Heart right ventricle (tissue), 16 donors: ENCODE measurements around the gene ATP5F1B. TPM values are rescaled to one million over a fixed set of nuclear protein-coding genes. Genes with fewer than 3 reads are reported as not detected.

ENCODE experiments used
- ATAC-seq, 8 donors: fragments of 200-7000 bp; cut with Tn5 transposase; one replicate each; pipeline ENCODE4 v1.9.1; 2020; ENCODE audit warnings: mild to moderate bottlenecking in 8 of 8, moderate library complexity in 8 of 8, moderate number of reproducible peaks in 1 of 8
- DNase-seq, 2 donors: peaks; one replicate each; pipeline ENCODE4 v3.0.0-alpha.2; 2020
- H3K27ac ChIP-seq, 10 donors: fragments of 200-600 bp; sonication (generic) in 2 of 10; one replicate each; pipeline versions ENCODE4 v1.5.0 to v1.8.0; 2020 to 2022; ENCODE audit warnings: mild to moderate bottlenecking in 3 of 10
- H3K27me3 ChIP-seq, 7 donors: fragments of 200-600 bp; one replicate each; pipeline ENCODE4 v1.8.0; 2021 to 2022; ENCODE audit warnings: mild to moderate bottlenecking in 2 of 7
- H3K36me3 ChIP-seq, 9 donors: fragments of 200-600 bp; sonication (generic) in 1 of 9; one replicate each; pipeline versions ENCODE4 v1.5.0 to v1.8.0; 2020 to 2022; ENCODE audit warnings: mild to moderate bottlenecking in 2 of 9
- H3K4me1 ChIP-seq, 9 donors: fragments of 200-600 bp; sonication (generic) in 1 of 9; one replicate each; pipeline versions ENCODE4 v1.5.0 to v1.8.0; 2020 to 2022; ENCODE audit warnings: mild to moderate bottlenecking in 4 of 9
- H3K4me3 ChIP-seq, 10 donors: fragments of 200-600 bp; sonication (generic) in 2 of 10; one replicate each; pipeline versions ENCODE4 v1.5.0 to v1.8.0; 2020 to 2022; ENCODE audit warnings: mild to moderate bottlenecking in 7 of 10, moderate library complexity in 2 of 10
- H3K9me3 ChIP-seq, 11 donors: fragments of 200-600 bp in 10 of 11; sonication (generic) in 2 of 11; one replicate each; pipeline versions ENCODE4 v1.5.0 to v1.8.0; 2013 to 2022; ENCODE audit warnings: mild to moderate bottlenecking in 2 of 11, control low read depth in 1 of 11, moderate library complexity in 1 of 11
- WGBS, 2 donors: extraction: QIAGEN DNeasy Blood & Tissue Kit; methylation state at CpG; one replicate each; pipeline ENCODE4 v1.1.7; 2013; ENCODE audit warnings: inconsistent platforms in 1 of 2; 5-methylcytosine and 5-hydroxymethylcytosine counted together
- intact Hi-C, 10 donors: fragments of 100-400 bp; cut with DNase I; formaldehyde crosslinking; loops; one replicate each; pipeline versions ENCODE4 v1.11.1 to v1.14.2; 2022
- polyA plus RNA-seq, 2 donors: library from polyadenylated mRNA; stranded (reverse); fragments of 200-250 nt; gene quantifications; one replicate each; pipeline ENCODE4 v1.2.3, GENCODE V29; 2013
- total RNA-seq, 10 donors: library from RNA; stranded (reverse); fragmentation: NEBNext Ultra II Directional in 3 of 10; extraction: Animal tissue kit (Norgen Biotek cat#: 25700) in 3 of 10; gene quantifications; one replicate each; pipeline versions ENCODE4 v1.2.1 to v1.2.4, GENCODE V29; 2021 to 2023
- TF ChIP-seq, protein P1 (sequence below), 9 donors: fragments of 200-600 bp; sonication (generic) in 2 of 9; IDR thresholded peaks; one replicate each; pipeline versions ENCODE4 v1.5.0 to v1.8.0; 2021 to 2022; ENCODE audit warnings: antibody characterized with exemption in 9 of 9, mild to moderate bottlenecking in 5 of 9, moderate library complexity in 1 of 9
- donor health status: Arrhythmogenic right ventricular cardiomyopathy.
- donor health status: ischemic (EF 13 %, LVEDD 7.1; RV severe dilation, severe dysfunction).
- donor health status: healthy with polysubstance abuse.
- donor health status: DM: no; HTN: yes; CAD: no.
- donor health status: DM: no; HTN: no; CAD: no.
- donor health status: ischemic (EF 25% LVEDD 6.9; RV normal size, moderate dysfunction).
- donor health status: ischemic (EF 25% LVEDD 5.7; RV mildly dilated, moderate dysfunction).
- donor health status: healthy.
- donor health status: DM: yes; HTN: yes; CAD: no.
- donor health status: Ischemic cardiomyopathy.
- donor health status: ischemic (EF 35%, LVEDD 5.7; RV mildly dilated, moderate dysfunction).
- donor health status: nonischemic (EF 11% LVEDD 7.7; RV severe dilation, severe dysfunction).
- donor health status: DM: yes; HTN: yes; CAD: no.
- donor health status: PGD.
- donor health status: ischemic (EF 29% LVEDD 5.4; RV normal size, mild dysfunction).
- donor health status: nonischemic (EF 23%, LVEDD 6.1; RV moderate dilation, normal function).

The ATP5F1B gene
- total and polyA plus RNA-seq, 12 donors = 1,003 to 3,612 (median 3,231) TPM

GRCh38 chr12:56628671-56629458 lies 16.9 kb downstream of the ATP5F1B start:
- Histone ChIP-seq H3K4me3 (peak overlapping the region; percentile 65 to 100 (median 99)), H3K4me1 (peaks cover 29 to 82% (median 79%) of the 10 kb centered on the region in 9 donors), H3K9me3 (no peaks in the 10 kb centered on the region), H3K27me3 (no peaks in the 10 kb centered on the region), H3K27ac (peak overlapping the region; percentile 81 to 100 (median 96)), H3K36me3 (peaks cover 0 to 32% (median 0%) of the 10 kb centered on the region in 9 donors)
- DNase-seq (peak; percentile 65 to 70), ATAC-seq (peak in 7 of 8 donors; percentile 14 to 54 (median 42))
- intact Hi-C loops = loop anchor here in 1 of 10 donors (5.0 kb wide), 1 partner anchor 107 kb away; the partner anchor contains the start of gene RBMS2
- 0% methylated on average over 18 of the region's 18 CpGs for WGBS, 2 donors
- TF ChIP-seq, protein P1, sequence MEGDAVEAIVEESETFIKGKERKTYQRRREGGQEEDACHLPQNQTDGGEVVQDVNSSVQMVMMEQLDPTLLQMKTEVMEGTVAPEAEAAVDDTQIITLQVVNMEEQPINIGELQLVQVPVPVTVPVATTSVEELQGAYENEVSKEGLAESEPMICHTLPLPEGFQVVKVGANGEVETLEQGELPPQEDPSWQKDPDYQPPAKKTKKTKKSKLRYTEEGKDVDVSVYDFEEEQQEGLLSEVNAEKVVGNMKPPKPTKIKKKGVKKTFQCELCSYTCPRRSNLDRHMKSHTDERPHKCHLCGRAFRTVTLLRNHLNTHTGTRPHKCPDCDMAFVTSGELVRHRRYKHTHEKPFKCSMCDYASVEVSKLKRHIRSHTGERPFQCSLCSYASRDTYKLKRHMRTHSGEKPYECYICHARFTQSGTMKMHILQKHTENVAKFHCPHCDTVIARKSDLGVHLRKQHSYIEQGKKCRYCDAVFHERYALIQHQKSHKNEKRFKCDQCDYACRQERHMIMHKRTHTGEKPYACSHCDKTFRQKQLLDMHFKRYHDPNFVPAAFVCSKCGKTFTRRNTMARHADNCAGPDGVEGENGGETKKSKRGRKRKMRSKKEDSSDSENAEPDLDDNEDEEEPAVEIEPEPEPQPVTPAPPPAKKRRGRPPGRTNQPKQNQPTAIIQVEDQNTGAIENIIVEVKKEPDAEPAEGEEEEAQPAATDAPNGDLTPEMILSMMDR (IDR thresholded peaks at IDR 0.05) = no peak

DNA sequence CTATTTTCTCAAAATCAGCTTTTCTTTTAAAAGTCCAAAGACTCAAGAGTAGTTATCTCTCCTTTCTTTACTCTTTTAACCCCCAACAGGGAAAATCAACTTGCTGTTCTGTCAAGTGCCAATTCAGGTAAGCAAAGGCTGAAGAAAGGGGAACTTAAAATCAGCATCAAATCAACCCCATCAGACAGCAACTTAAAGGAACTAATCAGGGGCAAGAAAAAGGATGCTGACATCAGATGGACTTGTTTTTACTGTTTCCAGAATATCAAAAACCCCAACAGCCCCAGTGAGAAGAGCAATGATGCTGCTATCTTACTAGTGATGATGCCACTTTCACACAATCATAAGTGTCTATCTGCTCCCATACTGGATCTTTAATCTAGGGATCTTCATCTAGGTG lies 19.1 kb downstream of the ATP5F1B start:
- Histone ChIP-seq H3K27ac (peak overlapping the region in 1 of 10 donors; percentile 96), H3K27me3 (no peaks in the 10 kb centered on the region), H3K36me3 (peaks cover 0 to 53% (median 5%) of the 10 kb centered on the region in 9 donors), H3K4me3 (no peak overlapping the region), H3K9me3 (no peaks in the 10 kb centered on the region), H3K4me1 (peaks cover 22 to 80% (median 75%) of the 10 kb centered on the region in 9 donors)
- DNase-seq (no peak), ATAC-seq (no peak)
- TF ChIP-seq, protein P1 (IDR thresholded peaks at IDR 0.05) = no peak
- intact Hi-C loops = loop anchor here in 1 of 10 donors (5.0 kb wide), 1 partner anchor 104 kb away; the partner anchor contains the start of gene RBMS2

DNA sequence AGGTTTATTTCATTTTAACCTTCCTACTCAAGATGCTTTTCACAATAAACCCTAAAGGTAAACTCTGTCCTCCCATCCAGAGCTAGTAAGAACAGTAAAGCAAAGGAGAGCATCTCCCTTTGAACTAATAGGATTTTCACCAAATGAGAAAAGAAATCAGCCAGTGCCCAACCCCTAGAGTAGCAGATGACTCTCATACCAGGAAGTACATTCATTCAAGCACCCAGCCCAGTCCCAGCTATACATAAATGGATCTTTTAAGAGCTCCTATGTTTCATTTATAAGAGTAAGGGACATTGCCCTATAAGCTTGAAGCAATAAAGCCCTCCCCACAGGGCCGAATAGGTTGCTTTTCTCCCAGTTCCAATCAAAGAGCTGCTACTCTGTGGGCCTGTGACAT lies 23.2 kb downstream of the ATP5F1B start:
- Histone ChIP-seq H3K27me3 (no peaks in the 10 kb centered on the region), H3K4me1 (peaks cover 12 to 94% (median 72%) of the 10 kb centered on the region in 9 donors), H3K36me3 (peaks cover 0 to 89% (median 13%) of the 10 kb centered on the region in 9 donors), H3K9me3 (no peaks in the 10 kb centered on the region), H3K27ac (no peak overlapping the region), H3K4me3 (no peak overlapping the region)
- ATAC-seq = no peak
- TF ChIP-seq, protein P1 (IDR thresholded peaks at IDR 0.05) = no peak
- 88 to 91% methylated on average over 1 of the region's 1 CpG for WGBS, 2 donors
- intact Hi-C loops = no loop called here
- DNase-seq = no peak

DNA sequence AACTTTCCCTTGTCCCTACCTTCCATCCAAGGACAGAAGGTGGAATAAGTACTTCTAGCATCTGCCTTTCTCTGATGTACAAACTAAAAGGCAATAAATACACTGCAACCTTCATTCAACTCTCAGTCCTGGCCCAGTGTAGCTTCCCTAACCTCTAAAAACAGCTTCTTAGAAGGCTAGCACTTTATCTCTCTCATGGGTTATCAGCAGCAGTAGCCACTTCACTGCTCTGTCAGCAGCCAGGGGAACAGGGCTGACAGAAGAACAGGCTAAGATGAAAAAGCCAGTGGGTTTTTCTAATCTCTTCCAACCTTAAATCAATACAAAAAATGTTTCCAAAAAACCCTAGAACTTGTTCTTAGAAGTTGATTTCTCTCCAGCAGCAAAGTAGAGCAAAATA lies 28.9 kb downstream of the ATP5F1B start:
- H3K36me3 ChIP-seq = peaks cover 3 to 98% (median 59%) of the 10 kb centered on the region in 9 donors
- no peak for DNase-seq
- intact Hi-C loops = no loop called here
- ATAC-seq = peak in 7 of 8 donors; percentile 49 to 87 (median 81)
- H3K27me3 ChIP-seq = no peaks in the 10 kb centered on the region
- H3K9me3 ChIP-seq = no peaks in the 10 kb centered on the region
- TF ChIP-seq, protein P1 (IDR thresholded peaks at IDR 0.05) = no peak
- H3K4me1 ChIP-seq = peaks cover 7 to 69% (median 51%) of the 10 kb centered on the region in 9 donors
- no peak overlapping the region for H3K4me3 ChIP-seq
- peak overlapping the region in 8 of 10 donors; percentile 20 to 69 (median 54) for H3K27ac ChIP-seq
